LNCAP (cell line): ENCODE measurements around the gene SMAD3.

Experiments used
- CTCF ChIP-seq: fragments of 450-650 bp; IDR thresholded peaks from 2 replicates; pipeline ENCODE4 v1.5.1; 2017; ENCODE audit warnings: mild to moderate bottlenecking

The SMAD3 gene

GRCh38 chr15:67065531-67066005 lies at the start of gene SMAD3:
Gene SMAD3 (plus strand): TSS chr15:67065602. CDS start chr15:67066155, 553 bp downstream.
- TF ChIP-seq CTCF, result no peak

GRCh38 chr15:67017311-67017710 lies 48.1 kb upstream of the SMAD3 start:
- TF ChIP-seq CTCF, result no peak

- no peak for TF ChIP-seq CTCF
Observed at GRCh38 chr15:67018026-67018425, 47.4 kb upstream of the SMAD3 start.

- TF ChIP-seq CTCF, result no peak
Observed at GRCh38 chr15:67018441-67018840, 47.0 kb upstream of the SMAD3 start.

GRCh38 chr15:67019069-67019468 lies 46.3 kb upstream of the SMAD3 start:
- TF ChIP-seq CTCF, result no peak

GRCh38 chr15:67019884-67020520 lies 45.4 kb upstream of the SMAD3 start:
- no peak for TF ChIP-seq CTCF

- no peak for TF ChIP-seq CTCF
Observed at GRCh38 chr15:67021455-67021854, 43.9 kb upstream of the SMAD3 start.

- no peak for TF ChIP-seq CTCF
Observed at GRCh38 chr15:67022587-67023105, 42.8 kb upstream of the SMAD3 start.
